GM12878 (cell line): Measurements from ENCODE around the gene DOHH. TPM values are rescaled to one million over a fixed set of nuclear protein-coding genes. Genes with fewer than 3 reads are reported as not detected.

Experiments used
- BACH1 ChIP-seq: fragments of 450-650 bp; IDR thresholded peaks from 2 replicates; pipeline ENCODE4 v1.6.1; 2017; ENCODE audit warnings: mild to moderate bottlenecking, borderline replicate concordance
- BCL11A ChIP-seq: IDR thresholded peaks from 2 replicates; pipeline ENCODE4 v1.6.1; 2011; ENCODE audit warnings: low read depth, low read length
- CEBPB ChIP-seq, 2 experiments: fragments of 150-350 bp in 1 of 2; IDR thresholded peaks; 2 replicates each; pipeline ENCODE4 v1.6.1; 2012 to 2014; ENCODE audit warnings: low read depth in 2 of 2, low read length in 2 of 2, borderline replicate concordance in 1 of 2, inconsistent platforms in 1 of 2
- CREM ChIP-seq: IDR thresholded peaks from 2 replicates; pipeline ENCODE4 v1.6.1; 2014; ENCODE audit warnings: antibody characterized with exemption, low read depth
- CUX1 ChIP-seq: IDR thresholded peaks from 2 replicates; pipeline ENCODE4 v1.6.1; 2012; ENCODE audit warnings: improper control_type of control experiment, low read depth, low read length; ENCODE audit not compliant: insufficient replicate concordance
- E4F1 ChIP-seq: fragments of 450-650 bp; IDR thresholded peaks from 2 replicates; pipeline ENCODE4 v1.6.1; 2018; ENCODE audit warnings: borderline replicate concordance, mild to moderate bottlenecking; ENCODE audit not compliant: partially characterized antibody
- ELK1 ChIP-seq: IDR thresholded peaks from 2 replicates; pipeline ENCODE4 v1.6.1; 2012; ENCODE audit warnings: low read depth, low read length, improper control_type of control experiment
- ESRRA ChIP-seq: IDR thresholded peaks from 2 replicates; pipeline ENCODE4 v1.6.1; 2012; ENCODE audit warnings: mild to moderate bottlenecking, low read length, improper control_type of control experiment
- FOXK2 ChIP-seq: fragments of 450-650 bp; IDR thresholded peaks from 2 replicates; pipeline ENCODE4 v1.6.1; 2017; ENCODE audit warnings: mild to moderate bottlenecking, moderate library complexity
- HCFC1 ChIP-seq: fragments of 150-350 bp; IDR thresholded peaks from 2 replicates; pipeline ENCODE4 v1.6.1; 2014; ENCODE audit warnings: low read length
- KAT2A ChIP-seq: conservative IDR thresholded peaks from 2 replicates; pipeline ENCODE4 v1.6.1; 2011; ENCODE audit warnings: low read depth, low read length; ENCODE audit not compliant: control insufficient read depth
- KLF5 ChIP-seq: fragments of 450-650 bp; IDR thresholded peaks from 2 replicates; pipeline ENCODE4 v1.6.1; 2014; ENCODE audit warnings: mild to moderate bottlenecking; ENCODE audit not compliant: partially characterized antibody
- MYB ChIP-seq: fragments of 150-350 bp; IDR thresholded peaks from 2 replicates; pipeline ENCODE4 v1.6.1; 2014; ENCODE audit warnings: mild to moderate bottlenecking, low read depth, low read length, borderline replicate concordance
- NR2F1 ChIP-seq: fragments of 450-650 bp; conservative IDR thresholded peaks from 2 replicates; pipeline ENCODE4 v1.6.1; 2017; ENCODE audit warnings: mild to moderate bottlenecking
- RBBP5 ChIP-seq: fragments of 200-600 bp; sonication (generic); conservative IDR thresholded peaks from 2 replicates; pipeline ENCODE4 v1.6.1; 2016
- SIN3A ChIP-seq: IDR thresholded peaks from 2 replicates; pipeline ENCODE4 v1.6.1; 2012; ENCODE audit warnings: low read depth, low read length, improper control_type of control experiment
- SPI1 ChIP-seq: IDR thresholded peaks from 2 replicates; pipeline ENCODE4 v1.6.1; 2011; ENCODE audit warnings: low read depth, mild to moderate bottlenecking, low read length, moderate library complexity, borderline replicate concordance; ENCODE audit not compliant: insufficient read depth
- SREBF1 ChIP-seq: IDR thresholded peaks from 2 replicates; pipeline ENCODE4 v1.6.1; 2012; ENCODE audit warnings: mild to moderate bottlenecking, low read length
- YY1 ChIP-seq: IDR thresholded peaks from 2 replicates; pipeline ENCODE4 v1.6.1; 2011; ENCODE audit warnings: low read depth, mild to moderate bottlenecking, low read length
- ZBTB33 ChIP-seq: fragments of 450-650 bp; IDR thresholded peaks from 2 replicates; pipeline ENCODE4 v1.6.1; 2017; ENCODE audit warnings: mild to moderate bottlenecking
- ZNF217 ChIP-seq: fragments of 450-650 bp; IDR thresholded peaks from 2 replicates; pipeline ENCODE4 v1.6.1; 2017; ENCODE audit warnings: antibody characterized with exemption, mild to moderate bottlenecking
- polyA plus RNA-seq, 11 experiments: library from polyadenylated mRNA; depleted of rRNA in 4 of 11; unstranded in 6 of 11; stranded (reverse) in 5 of 11; fragments of >200 nt; fragmentation: Nextera tagmentation in 4 of 11; fragmentation: Illumina TruSeq in 1 of 11; extraction: Ambion mirVana in 4 of 11; extraction: Trizol in 1 of 11; gene quantifications; 1 replicate in 1 of 11; 2 replicates in 10 of 11; pipeline versions ENCODE4 v1.2.1 to v1.2.3, GENCODE V29; 2011 to 2016; ENCODE audit warnings: inconsistent platforms in 2 of 11, missing spikeins in 2 of 11, low read depth in 1 of 11
- total RNA-seq, 4 experiments: library from RNA; depleted of rRNA in 3 of 4; stranded (reverse); fragments of >200 nt in 3 of 4; fragmentation: Illumina TruSeq in 1 of 4; extraction: Trizol in 1 of 4; gene quantifications; 2 replicates each; pipeline versions ENCODE4 v1.2.1 to v1.2.3, GENCODE V29; 2013 to 2021

The DOHH gene
- total and polyA plus RNA-seq, 10 of the 15 experiments (the other 5 are each of a cell fraction or from before 2014, with no cell fraction given), result 0.11 to 28.6 (median 11.7) TPM

- TF ChIP-seq ZBTB33 (peak; percentile 63; the same call in 1 of the 2 replicates), HCFC1 (peak; percentile 69), KLF5 (peak; percentile 100), SIN3A (no peak), MYB (no peak), RBBP5 (no peak; the same call in 1 of the 2 replicates), SPI1 (no peak), E4F1 (peak; percentile 93), YY1 (peak; percentile 99), BCL11A (0 out of 2 replicates have a peak, but pooled peaks have one; percentile 12), NR2F1 (peak; percentile 74), CREM (peak; percentile 63; the same call in 1 of the 2 replicates), ELK1 (peak; percentile 38; the same call in 1 of the 2 replicates), FOXK2 (peak; percentile 100), ZNF217 (no peak), ESRRA (no peak), CEBPB (IDR thresholded peaks at IDR 0.05; ENCODE audit: borderline replicate concordance in 1 of 2, low read depth in 2 of 2, low read length in 2 of 2) (no peak), CUX1 (no peak), KAT2A (no peak), SREBF1 (peak; percentile 98), BACH1 (peak; percentile 75; the same call in 1 of the 2 replicates)
These were observed at the start of gene DOHH (continued) for GRCh38 chr19:3500429-3501101.
